HL-60 (cell line): ENCODE data around the gene SARNP.

Experiments used
- DNase-seq, 2 experiments: peaks; one replicate each; pipeline ENCODE4 v3.0.0-alpha.2; 2010 to 2020; ENCODE audit warnings: low read depth in 1 of 2, low spot score in 1 of 2
- H3K27ac ChIP-seq: fragments of 250-450 bp; sonication (Bioruptor Pico); replicated peaks from 2 replicates; pipeline ENCODE4 v1.5.1; 2020; ENCODE audit warnings: mild to moderate bottlenecking, moderate library complexity
- H3K27me3 ChIP-seq: fragments of 250-450 bp; sonication (Bioruptor Pico); 2 replicates; pipeline ENCODE4 v1.5.1; 2021; ENCODE audit warnings: mild to moderate bottlenecking, moderate library complexity; ENCODE audit not compliant: insufficient read depth, poor library complexity, severe bottlenecking
- H3K4me3 ChIP-seq: replicated peaks from 2 replicates; pipeline ENCODE4 v1.5.1; 2011; ENCODE audit warnings: mild to moderate bottlenecking, control low read depth, low read length; ENCODE audit not compliant: insufficient read depth
- GABPA ChIP-seq: IDR thresholded peaks from 2 replicates; pipeline ENCODE4 v1.6.1; 2012; ENCODE audit warnings: low read depth
- POLR2AphosphoS5 ChIP-seq: IDR thresholded peaks from 2 replicates; pipeline ENCODE4 v1.6.1; 2012; ENCODE audit warnings: low read depth
- SPI1 ChIP-seq: IDR thresholded peaks from 2 replicates; pipeline ENCODE4 v1.6.1; 2012; ENCODE audit warnings: low read depth, mild to moderate bottlenecking, borderline replicate concordance
- TF ChIP-seq, protein P1 (sequence below): IDR thresholded peaks from one replicate; pipeline ENCODE4 v1.5.1; 2011; ENCODE audit warnings: low read length, control low read depth, inconsistent platforms; ENCODE audit not compliant: insufficient read depth
- TF ChIP-seq, protein P2 (sequence below): IDR thresholded peaks from 2 replicates; pipeline ENCODE4 v1.6.1; 2012; ENCODE audit warnings: low read depth; ENCODE audit not compliant: insufficient replicate concordance

Gene SARNP

DNA sequence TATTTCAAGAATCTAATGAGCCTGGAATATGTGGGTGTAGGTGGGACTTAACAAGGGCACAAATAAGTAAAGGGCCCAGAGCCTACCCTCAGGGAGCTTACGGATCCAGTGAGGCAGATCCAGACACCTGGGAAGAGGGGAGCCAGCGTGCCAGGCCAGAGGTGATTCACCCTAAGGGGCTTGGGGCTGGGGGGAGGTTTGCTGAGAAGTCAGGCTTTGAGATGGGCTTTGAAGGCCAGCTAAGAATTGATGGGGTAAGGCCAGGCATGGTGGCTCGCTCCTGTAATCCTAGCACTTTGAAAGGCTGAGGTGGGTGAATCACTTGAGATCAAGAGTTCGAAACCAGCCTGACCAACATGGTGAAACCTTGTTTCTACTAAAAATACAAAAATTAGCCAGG, 25.9 kb upstream of the SARNP start:
- no peaks in the 10 kb centered on the region for H3K27me3 ChIP-seq
- H3K27ac ChIP-seq: no peak overlapping the region
- H3K4me3 ChIP-seq: no peak overlapping the region
- no peak for DNase-seq
- TF ChIP-seq GABPA (no peak), POLR2AphosphoS5 (no peak), SPI1 (no peak)
- TF ChIP-seq, protein P1, sequence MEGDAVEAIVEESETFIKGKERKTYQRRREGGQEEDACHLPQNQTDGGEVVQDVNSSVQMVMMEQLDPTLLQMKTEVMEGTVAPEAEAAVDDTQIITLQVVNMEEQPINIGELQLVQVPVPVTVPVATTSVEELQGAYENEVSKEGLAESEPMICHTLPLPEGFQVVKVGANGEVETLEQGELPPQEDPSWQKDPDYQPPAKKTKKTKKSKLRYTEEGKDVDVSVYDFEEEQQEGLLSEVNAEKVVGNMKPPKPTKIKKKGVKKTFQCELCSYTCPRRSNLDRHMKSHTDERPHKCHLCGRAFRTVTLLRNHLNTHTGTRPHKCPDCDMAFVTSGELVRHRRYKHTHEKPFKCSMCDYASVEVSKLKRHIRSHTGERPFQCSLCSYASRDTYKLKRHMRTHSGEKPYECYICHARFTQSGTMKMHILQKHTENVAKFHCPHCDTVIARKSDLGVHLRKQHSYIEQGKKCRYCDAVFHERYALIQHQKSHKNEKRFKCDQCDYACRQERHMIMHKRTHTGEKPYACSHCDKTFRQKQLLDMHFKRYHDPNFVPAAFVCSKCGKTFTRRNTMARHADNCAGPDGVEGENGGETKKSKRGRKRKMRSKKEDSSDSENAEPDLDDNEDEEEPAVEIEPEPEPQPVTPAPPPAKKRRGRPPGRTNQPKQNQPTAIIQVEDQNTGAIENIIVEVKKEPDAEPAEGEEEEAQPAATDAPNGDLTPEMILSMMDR: no peak
- TF ChIP-seq, protein P2, sequence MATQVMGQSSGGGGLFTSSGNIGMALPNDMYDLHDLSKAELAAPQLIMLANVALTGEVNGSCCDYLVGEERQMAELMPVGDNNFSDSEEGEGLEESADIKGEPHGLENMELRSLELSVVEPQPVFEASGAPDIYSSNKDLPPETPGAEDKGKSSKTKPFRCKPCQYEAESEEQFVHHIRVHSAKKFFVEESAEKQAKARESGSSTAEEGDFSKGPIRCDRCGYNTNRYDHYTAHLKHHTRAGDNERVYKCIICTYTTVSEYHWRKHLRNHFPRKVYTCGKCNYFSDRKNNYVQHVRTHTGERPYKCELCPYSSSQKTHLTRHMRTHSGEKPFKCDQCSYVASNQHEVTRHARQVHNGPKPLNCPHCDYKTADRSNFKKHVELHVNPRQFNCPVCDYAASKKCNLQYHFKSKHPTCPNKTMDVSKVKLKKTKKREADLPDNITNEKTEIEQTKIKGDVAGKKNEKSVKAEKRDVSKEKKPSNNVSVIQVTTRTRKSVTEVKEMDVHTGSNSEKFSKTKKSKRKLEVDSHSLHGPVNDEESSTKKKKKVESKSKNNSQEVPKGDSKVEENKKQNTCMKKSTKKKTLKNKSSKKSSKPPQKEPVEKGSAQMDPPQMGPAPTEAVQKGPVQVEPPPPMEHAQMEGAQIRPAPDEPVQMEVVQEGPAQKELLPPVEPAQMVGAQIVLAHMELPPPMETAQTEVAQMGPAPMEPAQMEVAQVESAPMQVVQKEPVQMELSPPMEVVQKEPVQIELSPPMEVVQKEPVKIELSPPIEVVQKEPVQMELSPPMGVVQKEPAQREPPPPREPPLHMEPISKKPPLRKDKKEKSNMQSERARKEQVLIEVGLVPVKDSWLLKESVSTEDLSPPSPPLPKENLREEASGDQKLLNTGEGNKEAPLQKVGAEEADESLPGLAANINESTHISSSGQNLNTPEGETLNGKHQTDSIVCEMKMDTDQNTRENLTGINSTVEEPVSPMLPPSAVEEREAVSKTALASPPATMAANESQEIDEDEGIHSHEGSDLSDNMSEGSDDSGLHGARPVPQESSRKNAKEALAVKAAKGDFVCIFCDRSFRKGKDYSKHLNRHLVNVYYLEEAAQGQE: no peak

DNA sequence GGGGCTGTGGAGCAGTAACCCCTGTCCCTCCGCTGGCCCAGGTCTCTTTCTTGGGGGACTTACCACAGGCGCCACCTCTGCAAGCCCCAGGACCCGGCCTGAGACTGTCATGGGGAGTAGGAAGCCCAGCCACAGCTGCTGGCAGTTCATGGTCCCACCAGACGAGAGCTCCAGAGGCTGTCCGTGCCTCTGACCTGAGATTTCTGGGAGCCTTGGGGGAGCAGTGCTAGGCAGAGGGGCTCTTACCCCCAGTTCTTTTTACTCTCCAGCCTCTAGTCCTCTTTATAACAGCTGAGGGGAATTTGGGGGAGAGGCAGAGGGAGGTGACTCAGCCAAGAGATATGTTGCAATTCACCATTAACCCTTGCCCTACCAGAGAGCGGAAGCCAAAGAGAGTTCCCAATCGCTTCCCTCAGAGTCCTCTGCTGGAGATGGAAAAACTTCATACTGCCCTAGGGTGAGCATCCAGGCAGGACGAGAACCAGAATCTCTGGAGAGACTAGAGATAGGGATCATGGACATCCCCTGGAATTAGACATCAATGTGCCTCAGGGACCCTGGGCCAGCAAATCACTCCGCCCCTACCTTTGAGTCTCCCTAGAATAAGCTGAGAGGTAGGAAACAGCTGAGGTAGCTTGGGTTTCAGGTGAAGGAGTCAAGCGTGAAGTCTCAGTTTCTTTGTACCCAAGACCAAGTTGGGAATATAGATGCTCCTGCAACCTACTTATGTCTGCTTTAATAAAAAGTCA, 25.3 kb upstream of the SARNP start, which contains the start of gene MMP19:
Gene MMP19, minus strand, starts transcription at position 256 of the 749 bp plus-strand sequence. Its CDS starts 106 bp downstream, at position 150.
- Histone ChIP-seq H3K27me3 (no peaks in the 10 kb centered on the region), H3K27ac (no peak within 1 kb of the TSS), H3K4me3 (no peak within 1 kb of the TSS)
- peak; percentile 59 to 75 for DNase-seq
- peak; percentile 2; the same call in 1 of the 2 replicates for TF ChIP-seq SPI1
- TF ChIP-seq, protein P1: no peak

DNA sequence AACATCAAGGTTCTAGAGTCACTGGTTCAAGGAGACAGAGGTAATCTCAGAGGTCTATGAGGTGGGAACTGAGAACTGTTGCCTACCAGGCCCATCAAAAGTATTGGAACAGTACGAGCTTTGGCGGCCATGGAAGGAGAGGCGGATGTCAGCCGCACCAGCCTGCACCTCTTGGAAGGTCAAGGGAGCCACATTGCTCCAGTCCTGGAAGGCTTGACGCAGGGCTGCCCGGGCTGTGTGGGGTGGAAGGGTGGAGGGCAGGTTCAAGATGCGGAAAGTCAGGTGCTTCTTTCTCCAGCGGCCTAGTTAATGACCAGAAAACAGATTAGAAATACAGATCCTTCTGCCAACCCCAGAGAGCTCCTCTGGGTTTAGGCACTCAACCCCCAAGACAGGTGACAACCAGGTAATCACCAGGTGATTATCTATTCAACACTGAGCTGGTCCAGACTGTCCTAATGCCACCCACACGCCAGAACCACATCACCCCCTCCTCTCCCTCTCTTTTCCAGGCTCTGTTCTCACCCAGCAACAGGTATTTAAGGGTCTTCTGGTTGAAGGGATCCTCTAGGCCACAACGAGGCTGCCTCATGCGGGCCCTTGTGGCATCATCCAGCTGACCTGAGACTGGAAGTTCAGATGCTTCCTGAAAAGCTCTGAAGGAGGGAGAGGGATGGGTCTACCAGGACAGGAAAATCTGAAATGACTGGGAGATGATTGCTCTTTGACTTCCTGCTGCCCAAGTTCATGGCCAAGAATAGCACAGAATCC, 23.2 kb upstream of the SARNP start:
- no peak for DNase-seq
- no peak overlapping the region for H3K4me3 ChIP-seq
- H3K27me3 ChIP-seq: no peaks in the 10 kb centered on the region
- TF ChIP-seq, protein P1: no peak
- TF ChIP-seq GABPA: no peak
- TF ChIP-seq, protein P2: no peak
- no peak for TF ChIP-seq SPI1
- no peak for TF ChIP-seq POLR2AphosphoS5
- H3K27ac ChIP-seq: no peak overlapping the region
